GM18867 (cell line): Measurements from ENCODE around the gene BRF1.

Experiments
- ATAC-seq: cut with Tn5 transposase; IDR thresholded peaks from one replicate; pipeline ENCODE4 v1.9.1; 2021; ENCODE audit warnings: mild to moderate bottlenecking, moderate library complexity; ENCODE audit not compliant: unreplicated experiment

Gene BRF1

GRCh38 chr14:105247026-105247425, 53.8 kb downstream of the BRF1 start:
- no peak for ATAC-seq

GRCh38 chr14:105244334-105244733, 56.5 kb downstream of the BRF1 start:
- no peak for ATAC-seq

- ATAC-seq = no peak
These were observed 59.2 kb downstream of the BRF1 start for GRCh38 chr14:105241641-105242040.

GRCh38 chr14:105240811-105241576, 59.8 kb downstream of the BRF1 start:
- ATAC-seq = no peak

- ATAC-seq = no peak
These were observed 71.6 kb downstream of the BRF1 start for GRCh38 chr14:105229099-105229655.

GRCh38 chr14:105228562-105228961, 72.2 kb downstream of the BRF1 start:
- no peak for ATAC-seq

GRCh38 chr14:105227346-105227745, 73.5 kb downstream of the BRF1 start:
- no peak for ATAC-seq

GRCh38 chr14:105226198-105226597, 74.6 kb downstream of the BRF1 start:
- ATAC-seq = no peak

GRCh38 chr14:105224845-105225570, 75.8 kb downstream of the BRF1 start:
- ATAC-seq = no peak

- ATAC-seq = no peak
These were observed 76.8 kb downstream of the BRF1 start for GRCh38 chr14:105223770-105224544.

GRCh38 chr14:105223260-105223659, 77.5 kb downstream of the BRF1 start:
- ATAC-seq = no peak

- no peak for ATAC-seq
These were observed 79.1 kb downstream of the BRF1 start for GRCh38 chr14:105221598-105222178.

- no peak for ATAC-seq
These were observed 79.9 kb downstream of the BRF1 start for GRCh38 chr14:105220699-105221597.

- no peak for ATAC-seq
These were observed 81.0 kb downstream of the BRF1 start for GRCh38 chr14:105219753-105220152.

- ATAC-seq = no peak
These were observed 81.7 kb downstream of the BRF1 start for GRCh38 chr14:105219043-105219612.

- no peak for ATAC-seq
These were observed 82.2 kb downstream of the BRF1 start for GRCh38 chr14:105218611-105219010.

- ATAC-seq = no peak
These were observed 83.0 kb downstream of the BRF1 start for GRCh38 chr14:105217774-105218173.

GRCh38 chr14:105216490-105217247, 84.1 kb downstream of the BRF1 start:
- ATAC-seq = no peak

GRCh38 chr14:105215602-105216001, 85.2 kb downstream of the BRF1 start:
- ATAC-seq = no peak
